SH-SY5Y (cell line): ENCODE measurements around the gene MALAT1.

Source experiments
- GATA2 ChIP-seq: IDR thresholded peaks from 2 replicates; pipeline ENCODE4 v1.6.1; 2011; ENCODE audit warnings: mild to moderate bottlenecking, low read depth, low read length
- GATA3 ChIP-seq: IDR thresholded peaks from 2 replicates; pipeline ENCODE4 v1.6.1; 2011; ENCODE audit warnings: low read depth, mild to moderate bottlenecking, low read length, moderate library complexity

DNA sequence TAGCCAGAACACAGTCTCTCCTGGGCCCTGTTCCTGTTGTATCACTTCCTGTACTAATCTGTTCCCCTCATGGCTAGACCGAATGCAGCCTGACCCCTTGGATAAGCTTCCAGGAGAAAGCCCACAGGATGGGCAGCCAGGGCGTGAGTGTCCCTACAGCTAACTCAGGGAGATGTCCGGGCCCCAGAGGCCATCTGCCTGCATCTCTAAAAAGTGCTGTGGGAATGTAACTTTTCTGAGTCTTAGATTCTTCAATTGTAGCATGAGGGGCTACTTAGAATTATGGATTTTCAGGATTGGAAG, 7.7 kb upstream of the MALAT1 start:
- no peak for TF ChIP-seq GATA2
- no peak for TF ChIP-seq GATA3
